ENCODE results near the gene UBR4. TPM values are rescaled to one million over a fixed set of nuclear protein-coding genes. Genes with fewer than 3 reads are reported as not detected.
A peak's percentile ranks its signal among the peaks of the same experiment; 100 is the strongest.

The UBR4 gene
- total RNA-seq, 2 experiments from 2014 or later: 116 to 125 TPM

- H3K36me3 Mint-ChIP-seq (ENCODE audit: low read depth): peaks cover 100% of the 10 kb centered on the region
- CTCF ChIA-PET: interaction anchor here (1.1 to 1.2 kb wide), 2 partner anchors 17 to 22 kb away, joined by 3 to 4 read pairs; no protein-coding TSS in a partner anchor
Measured at GRCh38 chr1:19096990-19097389, 113.1 kb downstream of the UBR4 start.

GRCh38 chr1:19096036-19096833 lies 113.8 kb downstream of the UBR4 start:
- TF ChIP-seq CTCF (IDR thresholded peaks at IDR 0.05): peak; percentile 38
- H3K4me1 Mint-ChIP-seq (ENCODE audit: low read depth): peaks cover 4% of the 10 kb centered on the region
- Histone ChIP-seq H3K9me3 (ENCODE audit: control insufficient read depth in 1 of 2, insufficient read depth in 1 of 2, low read length in 2 of 2) (no peaks in the 10 kb centered on the region), H3K27me3 (ENCODE audit: control insufficient read depth in 1 of 2, insufficient read depth in 2 of 2, low read length in 2 of 2) (no peaks in the 10 kb centered on the region), H3K4me3 (ENCODE audit: low read length) (no peak overlapping the region), H3K36me3 (ENCODE audit: insufficient read depth, low read length) (peaks cover 100% of the 10 kb centered on the region), H3K27ac (ENCODE audit: low read depth in 1 of 2, low read length in 2 of 2) (no peak overlapping the region), H3K4me1 (ENCODE audit: insufficient read depth, low read length) (no peaks in the 10 kb centered on the region)
- H3K27me3 Mint-ChIP-seq: no peaks in the 10 kb centered on the region
- ChIA-PET CTCF (no interaction called here), POLR2A (no interaction called here)
- H3K9me3 Mint-ChIP-seq: no peaks in the 10 kb centered on the region
- H3K36me3 Mint-ChIP-seq (ENCODE audit: low read depth): peaks cover 100% of the 10 kb centered on the region
- intact Hi-C loops (cut with DNase I, micrococcal nuclease): loop anchor here in 1 of 2 experiments (1.0 to 5.0 kb wide), 3 partner anchors 124 to 212 kb away; no protein-coding TSS in a partner anchor
- H3K4me3 Mint-ChIP-seq: no peak overlapping the region
- no peak for ATAC-seq (ENCODE audit: poor library complexity)
- no peak overlapping the region for H3K27ac Mint-ChIP-seq
- peak in 6 of 14 experiments; percentile 26 to 48 (median 40) for DNase-seq

More at GRCh38 chr1:19096990-19097389, 113.1 kb downstream of the UBR4 start:
- DNase-seq (no peak), ATAC-seq (ENCODE audit: poor library complexity) (no peak)
- Mint-ChIP-seq H3K9me3 (no peaks in the 10 kb centered on the region), H3K27me3 (no peaks in the 10 kb centered on the region), H3K4me1 (ENCODE audit: low read depth) (peaks cover 4% of the 10 kb centered on the region), H3K27ac (no peak overlapping the region), H3K4me3 (no peak overlapping the region)
- POLR2A ChIA-PET: interaction anchor here (1.4 kb wide), 1 partner anchor 22 kb away, joined by 6 read pairs; no protein-coding TSS in a partner anchor
- TF ChIP-seq CTCF (IDR thresholded peaks at IDR 0.05): no peak
- H3K36me3 ChIP-seq (ENCODE audit: insufficient read depth, low read length): peaks cover 100% of the 10 kb centered on the region
- H3K27me3 ChIP-seq (ENCODE audit: control insufficient read depth in 1 of 2, insufficient read depth in 2 of 2, low read length in 2 of 2): no peaks in the 10 kb centered on the region
- H3K4me3 ChIP-seq (ENCODE audit: low read length): no peak overlapping the region
- H3K9me3 ChIP-seq (ENCODE audit: control insufficient read depth in 1 of 2, insufficient read depth in 1 of 2, low read length in 2 of 2): no peaks in the 10 kb centered on the region
- intact Hi-C loops (cut with DNase I, micrococcal nuclease): loop anchor here in 1 of 2 experiments (1.0 to 5.0 kb wide), 3 partner anchors 125 to 213 kb away; no protein-coding TSS in a partner anchor
- H3K4me1 ChIP-seq (ENCODE audit: insufficient read depth, low read length): no peaks in the 10 kb centered on the region
- no peak overlapping the region for H3K27ac ChIP-seq (ENCODE audit: low read depth in 1 of 2, low read length in 2 of 2)

- Histone ChIP-seq H3K4me3 (ENCODE audit: low read length) (no peak overlapping the region), H3K36me3 (ENCODE audit: insufficient read depth, low read length) (peaks cover 97% of the 10 kb centered on the region), H3K9me3 (ENCODE audit: control insufficient read depth in 1 of 2, insufficient read depth in 1 of 2, low read length in 2 of 2) (no peaks in the 10 kb centered on the region), H3K27ac (ENCODE audit: low read depth in 1 of 2, low read length in 2 of 2) (no peak overlapping the region), H3K27me3 (ENCODE audit: control insufficient read depth in 1 of 2, insufficient read depth in 2 of 2, low read length in 2 of 2) (no peaks in the 10 kb centered on the region), H3K4me1 (ENCODE audit: insufficient read depth, low read length) (no peaks in the 10 kb centered on the region)
- ChIA-PET CTCF (no interaction called here), POLR2A (no interaction called here)
- Mint-ChIP-seq H3K9me3 (no peaks in the 10 kb centered on the region), H3K4me1 (ENCODE audit: low read depth) (no peaks in the 10 kb centered on the region), H3K36me3 (ENCODE audit: low read depth) (peaks cover 99% of the 10 kb centered on the region), H3K4me3 (no peak overlapping the region), H3K27me3 (no peaks in the 10 kb centered on the region), H3K27ac (no peak overlapping the region)
- TF ChIP-seq CTCF (IDR thresholded peaks at IDR 0.05): no peak
- ATAC-seq (ENCODE audit: poor library complexity) (no peak), DNase-seq (no peak)
- intact Hi-C loops (cut with DNase I, micrococcal nuclease): no loop called here
Measured at GRCh38 chr1:19091196-19091953, 118.7 kb downstream of the UBR4 start.

Measured in CD4-positive, alpha-beta T cell (primary cell).